Endodermal cell (in vitro differentiated cells): ENCODE results near the gene SNX14. TPM values are rescaled to one million over a fixed set of nuclear protein-coding genes. Genes with fewer than 3 reads are reported as not detected.
"Not testable (repeated sequence)": the region's sequence is repeated elsewhere in the genome, so short reads cannot be mapped to it uniquely, and the experiment has no call there.

Experiments used
- DNase-seq: peaks from one replicate; pipeline ENCODE4 v3.0.0-alpha.2; 2017
- H3K27ac ChIP-seq: 2 replicates; pipeline ENCODE4 v1.5.1; 2013; ENCODE audit warnings: mild to moderate bottlenecking, low read depth, low read length, moderate library complexity
- H3K27me3 ChIP-seq: 2 replicates; pipeline ENCODE4 v1.6.1; 2013; ENCODE audit warnings: mild to moderate bottlenecking, low read length, moderate library complexity; ENCODE audit not compliant: insufficient read depth, control insufficient read depth, poor library complexity, severe bottlenecking
- H3K36me3 ChIP-seq: 2 replicates; pipeline ENCODE4 v1.7.0; 2013; ENCODE audit warnings: mild to moderate bottlenecking, low read length, moderate library complexity; ENCODE audit not compliant: control insufficient read depth, insufficient read depth
- H3K4me1 ChIP-seq: one replicate; pipeline ENCODE4 v1.7.0; 2013; ENCODE audit warnings: low read length; ENCODE audit not compliant: control insufficient read depth, insufficient read depth
- H3K4me3 ChIP-seq: 2 replicates; pipeline ENCODE4 v1.5.1; 2013; ENCODE audit warnings: mild to moderate bottlenecking, low read length, moderate library complexity
- H3K9ac ChIP-seq: 2 replicates; pipeline ENCODE4 v1.6.1; 2013; ENCODE audit warnings: mild to moderate bottlenecking, low read length, moderate library complexity; ENCODE audit not compliant: poor library complexity, severe bottlenecking; ENCODE audit errors: extremely low read depth
- H3K9me3 ChIP-seq: 2 replicates; pipeline ENCODE4 v1.6.1; 2013; ENCODE audit warnings: mild to moderate bottlenecking, low read length, moderate library complexity; ENCODE audit not compliant: control insufficient read depth
- H3K27ac Mint-ChIP-seq: 2 replicates; pipeline ENCODE4 v1.8.0; 2020; ENCODE audit warnings: mixed read lengths
- H3K27me3 Mint-ChIP-seq: 2 replicates; pipeline ENCODE4 v1.8.0; 2021; ENCODE audit warnings: mild to moderate bottlenecking, mixed read lengths; ENCODE audit not compliant: insufficient read depth
- H3K36me3 Mint-ChIP-seq: 2 replicates; pipeline ENCODE4 v1.8.0; 2020; ENCODE audit warnings: low read depth, mixed read lengths
- H3K4me1 Mint-ChIP-seq: 2 replicates; pipeline ENCODE4 v1.8.0; 2020; ENCODE audit warnings: mixed read lengths
- H3K4me3 Mint-ChIP-seq: 2 replicates; pipeline ENCODE4 v1.8.0; 2020; ENCODE audit warnings: mild to moderate bottlenecking, moderate library complexity, mixed read lengths
- H3K9me3 Mint-ChIP-seq: 2 replicates; pipeline ENCODE4 v1.8.0; 2020; ENCODE audit warnings: mild to moderate bottlenecking, mixed read lengths
- CTCF ChIP-seq: fragments of 200-600 bp; sonication (generic); conservative IDR thresholded peaks from 2 replicates; pipeline ENCODE4 v1.5.0; 2021; ENCODE audit warnings: antibody characterized with exemption, mild to moderate bottlenecking
- WGBS, 2 experiments: methylation state at CpG; one replicate each; pipeline versions ENCODE4 v1.1.5 to v1.1.7; 2013; ENCODE audit warnings: missing lambda C conversion rate in 2 of 2, mixed read lengths in 1 of 2; ENCODE audit not compliant: insufficient coverage in 1 of 2, insufficient read length in 1 of 2; 5-methylcytosine and 5-hydroxymethylcytosine counted together
- total RNA-seq, 2 donors: library from RNA; stranded (reverse); fragmentation: NEBNext Ultra II Directional in 1 of 2; extraction: Animal tissue kit (Norgen Biotek cat#: 25700) in 1 of 2; gene quantifications; 2 replicates in 1 of 2; 3 replicates in 1 of 2; pipeline ENCODE4 v1.2.1, GENCODE V29; 2021

SNX14 gene
- total RNA-seq, 2 donors from 2014 or later: 61.3 to 69.6 TPM

GRCh38 chr6:85568411-85568810, 25.2 kb downstream of the SNX14 start:
- Histone ChIP-seq H3K4me1 (no peaks in the 10 kb centered on the region), H3K4me3 (no peak overlapping the region), H3K27me3 (no peaks in the 10 kb centered on the region), H3K9ac (no peak overlapping the region), H3K36me3 (peaks cover 47% of the 10 kb centered on the region), H3K9me3 (no peaks in the 10 kb centered on the region), H3K27ac (no peak overlapping the region)
- H3K27me3 Mint-ChIP-seq: no peaks in the 10 kb centered on the region
- peaks cover 38% of the 10 kb centered on the region for H3K36me3 Mint-ChIP-seq
- H3K9me3 Mint-ChIP-seq: peaks cover 7% of the 10 kb centered on the region
- no peak overlapping the region for H3K4me3 Mint-ChIP-seq
- no peak for TF ChIP-seq CTCF
- no peaks in the 10 kb centered on the region for H3K4me1 Mint-ChIP-seq
- WGBS, 2 experiments: 97% methylated on average over 6 of the region's 6 CpGs; no CpG with 5 or more reads in 1 of the 2 experiments
- H3K27ac Mint-ChIP-seq: no peak overlapping the region
- no peak for DNase-seq

GRCh38 chr6:85565736-85566135, 27.9 kb downstream of the SNX14 start:
- no peak overlapping the region for H3K4me3 Mint-ChIP-seq
- no peaks in the 10 kb centered on the region for H3K27me3 Mint-ChIP-seq
- no peaks in the 10 kb centered on the region for H3K4me1 Mint-ChIP-seq
- H3K27ac Mint-ChIP-seq: no peak overlapping the region
- Histone ChIP-seq H3K4me3 (no peak overlapping the region), H3K27me3 (no peaks in the 10 kb centered on the region), H3K27ac (no peak overlapping the region), H3K4me1 (no peaks in the 10 kb centered on the region), H3K36me3 (peaks cover 36% of the 10 kb centered on the region), H3K9me3 (no peaks in the 10 kb centered on the region), H3K9ac (no peak overlapping the region)
- H3K36me3 Mint-ChIP-seq: peaks cover 40% of the 10 kb centered on the region
- WGBS, 2 experiments: 80% methylated on average over 1 of the region's 1 CpG; no CpG with 5 or more reads in 1 of the 2 experiments
- no peak for DNase-seq
- no peak for TF ChIP-seq CTCF
- H3K9me3 Mint-ChIP-seq: peaks cover 7% of the 10 kb centered on the region

DNA sequence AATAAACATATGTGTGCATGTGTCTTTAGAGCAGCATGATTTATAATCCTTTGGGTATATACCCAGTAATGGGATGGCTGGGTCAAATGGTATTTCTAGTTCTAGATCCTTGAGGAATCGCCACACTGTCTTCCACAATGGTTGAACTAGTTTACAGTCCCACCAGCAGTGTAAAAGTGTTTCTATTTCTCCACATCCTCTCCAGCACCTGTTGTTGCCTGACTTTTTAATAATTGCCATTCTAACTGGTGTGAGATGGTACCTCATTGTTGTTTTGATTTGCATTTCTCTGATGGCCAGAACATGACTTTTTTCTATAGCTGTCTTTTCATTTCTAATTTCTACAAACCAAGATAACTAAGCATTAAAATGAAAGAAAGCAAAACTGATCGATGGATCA, 29.4 kb downstream of the SNX14 start:
- not testable (repeated sequence) for H3K27ac Mint-ChIP-seq, H3K4me3 ChIP-seq, H3K4me1 ChIP-seq, H3K9ac ChIP-seq, H3K4me1 Mint-ChIP-seq, H3K27me3 ChIP-seq, H3K27ac ChIP-seq, H3K27me3 Mint-ChIP-seq, H3K9me3 ChIP-seq, DNase-seq, H3K9me3 Mint-ChIP-seq, H3K4me3 Mint-ChIP-seq
- H3K36me3 ChIP-seq: peaks cover 34% of the 10 kb centered on the region
- peaks cover 40% of the 10 kb centered on the region for H3K36me3 Mint-ChIP-seq
- WGBS, 2 experiments: 100% methylated on average over 1 of the region's 2 CpGs; no CpG with 5 or more reads in 1 of the 2 experiments

- Histone ChIP-seq H3K36me3 (peaks cover 29% of the 10 kb centered on the region), H3K4me3 (no peak overlapping the region), H3K4me1 (no peaks in the 10 kb centered on the region), H3K27me3 (no peaks in the 10 kb centered on the region), H3K27ac (no peak overlapping the region), H3K9ac (no peak overlapping the region), H3K9me3 (no peaks in the 10 kb centered on the region)
- Mint-ChIP-seq H3K27me3 (no peaks in the 10 kb centered on the region), H3K9me3 (peaks cover 7% of the 10 kb centered on the region), H3K4me1 (no peaks in the 10 kb centered on the region), H3K4me3 (no peak overlapping the region), H3K27ac (no peak overlapping the region), H3K36me3 (peaks cover 36% of the 10 kb centered on the region)
- DNase-seq: no peak
- 80 to 91% methylated on average over 2 to 3 of the region's 3 CpGs for WGBS, 2 experiments
- TF ChIP-seq CTCF: no peak
These were observed 31.8 kb downstream of the SNX14 start for GRCh38 chr6:85561750-85562357.
